HepG2 (cell line): ENCODE results near the gene KCNA3.

ENCODE experiments used
- DNMT1 ChIP-seq: sonication (generic); formaldehyde crosslinking; IDR thresholded peaks from 2 replicates; pipeline ENCODE4 v1.5.1; 2020; ENCODE audit warnings: mild to moderate bottlenecking, missing genetic modification reagents
- DNMT3B ChIP-seq: conservative IDR thresholded peaks from 2 replicates; pipeline ENCODE4 v1.6.1; 2016; ENCODE audit warnings: missing biosample characterization, control low read depth
- GLI4 ChIP-seq: sonication (generic); formaldehyde crosslinking; IDR thresholded peaks from 2 replicates; pipeline ENCODE4 v1.5.1; 2020; ENCODE audit warnings: missing genetic modification reagents, mild to moderate bottlenecking, moderate library complexity, borderline replicate concordance
- KDM5A ChIP-seq: fragments of 200-600 bp; sonication (generic); IDR thresholded peaks from 2 replicates; pipeline ENCODE4 v1.7.0; 2018; ENCODE audit warnings: antibody characterized with exemption, mild to moderate bottlenecking, low read length, borderline replicate concordance
- MLX ChIP-seq: IDR thresholded peaks from 2 replicates; pipeline ENCODE4 v1.6.1; 2016
- POLR2A ChIP-seq, 2 experiments: IDR thresholded peaks; 2 replicates each; pipeline ENCODE4 v1.6.1; 2011; ENCODE audit warnings: low read depth in 2 of 2, low read length in 2 of 2, mild to moderate bottlenecking in 1 of 2, moderate library complexity in 1 of 2; ENCODE audit not compliant: insufficient read depth in 1 of 2
- RFX5 ChIP-seq: IDR thresholded peaks from 2 replicates; pipeline ENCODE4 v1.6.1; 2011; ENCODE audit warnings: low read depth, low read length, improper control_type of control experiment
- TAF1 ChIP-seq: sonication (generic); formaldehyde crosslinking; IDR thresholded peaks from 2 replicates; pipeline ENCODE4 v1.4.0; 2020; ENCODE audit warnings: missing genetic modification reagents
- TCF7L2 ChIP-seq: IDR thresholded peaks from 2 replicates; pipeline ENCODE4 v1.6.1; 2011; ENCODE audit warnings: mild to moderate bottlenecking, low read depth, low read length, moderate library complexity
- ZNF274 ChIP-seq: sonication (generic); formaldehyde crosslinking; IDR thresholded peaks from 2 replicates; pipeline ENCODE4 v1.5.1; 2020; ENCODE audit warnings: mild to moderate bottlenecking, missing genetic modification reagents
- ZNF629 ChIP-seq: sonication (generic); formaldehyde crosslinking; conservative IDR thresholded peaks from 2 replicates; pipeline ENCODE4 v1.5.0; 2020; ENCODE audit warnings: missing genetic modification reagents
- TF ChIP-seq, protein P1 (sequence below): sonication (generic); formaldehyde crosslinking; IDR thresholded peaks from 2 replicates; pipeline ENCODE4 v1.5.0; 2020; ENCODE audit warnings: mild to moderate bottlenecking, missing genetic modification reagents, moderate library complexity
- TF ChIP-seq, protein P2 (sequence below): sonication (generic); IDR thresholded peaks from 2 replicates; pipeline ENCODE4 v1.6.1; 2016; ENCODE audit warnings: low read depth, borderline replicate concordance
- TF ChIP-seq, protein P3 (sequence below): sonication (generic); formaldehyde crosslinking; IDR thresholded peaks from 2 replicates; pipeline ENCODE4 v1.8.1; 2023; ENCODE audit warnings: missing genetic modification reagents, inconsistent platforms, borderline replicate concordance

GRCh38 chr1:110708974-110709440 lies 34.3 kb upstream of the KCNA3 start:
- TF ChIP-seq, protein P1, sequence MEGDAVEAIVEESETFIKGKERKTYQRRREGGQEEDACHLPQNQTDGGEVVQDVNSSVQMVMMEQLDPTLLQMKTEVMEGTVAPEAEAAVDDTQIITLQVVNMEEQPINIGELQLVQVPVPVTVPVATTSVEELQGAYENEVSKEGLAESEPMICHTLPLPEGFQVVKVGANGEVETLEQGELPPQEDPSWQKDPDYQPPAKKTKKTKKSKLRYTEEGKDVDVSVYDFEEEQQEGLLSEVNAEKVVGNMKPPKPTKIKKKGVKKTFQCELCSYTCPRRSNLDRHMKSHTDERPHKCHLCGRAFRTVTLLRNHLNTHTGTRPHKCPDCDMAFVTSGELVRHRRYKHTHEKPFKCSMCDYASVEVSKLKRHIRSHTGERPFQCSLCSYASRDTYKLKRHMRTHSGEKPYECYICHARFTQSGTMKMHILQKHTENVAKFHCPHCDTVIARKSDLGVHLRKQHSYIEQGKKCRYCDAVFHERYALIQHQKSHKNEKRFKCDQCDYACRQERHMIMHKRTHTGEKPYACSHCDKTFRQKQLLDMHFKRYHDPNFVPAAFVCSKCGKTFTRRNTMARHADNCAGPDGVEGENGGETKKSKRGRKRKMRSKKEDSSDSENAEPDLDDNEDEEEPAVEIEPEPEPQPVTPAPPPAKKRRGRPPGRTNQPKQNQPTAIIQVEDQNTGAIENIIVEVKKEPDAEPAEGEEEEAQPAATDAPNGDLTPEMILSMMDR (CRISPR knock-in tag): no peak
- TF ChIP-seq KDM5A (no peak), DNMT3B (CRISPR knock-in tag) (no peak), TAF1 (CRISPR knock-in tag) (no peak), MLX (CRISPR knock-in tag) (no peak), TCF7L2 (no peak), ZNF629 (CRISPR knock-in tag) (no peak), ZNF274 (CRISPR knock-in tag) (no peak), POLR2A (IDR thresholded peaks at IDR 0.05; ENCODE audit: insufficient read depth in 1 of 2, low read depth in 2 of 2, low read length in 2 of 2) (no peak), GLI4 (no peak), RFX5 (no peak), DNMT1 (CRISPR knock-in tag) (no peak)
- TF ChIP-seq, protein P2, sequence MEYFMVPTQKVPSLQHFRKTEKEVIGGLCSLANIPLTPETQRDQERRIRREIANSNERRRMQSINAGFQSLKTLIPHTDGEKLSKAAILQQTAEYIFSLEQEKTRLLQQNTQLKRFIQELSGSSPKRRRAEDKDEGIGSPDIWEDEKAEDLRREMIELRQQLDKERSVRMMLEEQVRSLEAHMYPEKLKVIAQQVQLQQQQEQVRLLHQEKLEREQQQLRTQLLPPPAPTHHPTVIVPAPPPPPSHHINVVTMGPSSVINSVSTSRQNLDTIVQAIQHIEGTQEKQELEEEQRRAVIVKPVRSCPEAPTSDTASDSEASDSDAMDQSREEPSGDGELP: no peak
- TF ChIP-seq, protein P3, sequence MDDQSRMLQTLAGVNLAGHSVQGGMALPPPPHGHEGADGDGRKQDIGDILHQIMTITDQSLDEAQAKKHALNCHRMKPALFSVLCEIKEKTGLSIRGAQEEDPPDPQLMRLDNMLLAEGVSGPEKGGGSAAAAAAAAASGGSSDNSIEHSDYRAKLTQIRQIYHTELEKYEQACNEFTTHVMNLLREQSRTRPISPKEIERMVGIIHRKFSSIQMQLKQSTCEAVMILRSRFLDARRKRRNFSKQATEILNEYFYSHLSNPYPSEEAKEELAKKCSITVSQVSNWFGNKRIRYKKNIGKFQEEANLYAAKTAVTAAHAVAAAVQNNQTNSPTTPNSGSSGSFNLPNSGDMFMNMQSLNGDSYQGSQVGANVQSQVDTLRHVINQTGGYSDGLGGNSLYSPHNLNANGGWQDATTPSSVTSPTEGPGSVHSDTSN (CRISPR knock-in tag): no peak
